ENCODE data around the gene SCAPER. TPM values are rescaled to one million over a fixed set of nuclear protein-coding genes. Genes with fewer than 3 reads are reported as not detected.

SCAPER gene
- total and polyA plus RNA-seq, 10 donors, result 3.9 to 53.3 (median 34.0) TPM

GRCh38 chr15:76418352-76419140, 486.6 kb downstream of the SCAPER start:
- TF ChIP-seq POLR2AphosphoS5 (IDR thresholded peaks at IDR 0.05), result no peak
- TF ChIP-seq CTCF (IDR thresholded peaks at IDR 0.05 in 8 of 11, conservative IDR thresholded peaks at IDR 0.05 in 3 of 11), result no peak
- TF ChIP-seq POLR2A (IDR thresholded peaks at IDR 0.05), result no peak

GRCh38 chr15:76401285-76401684, 503.9 kb downstream of the SCAPER start:
- Histone ChIP-seq H3K9me3 (no peaks in the 10 kb centered on the region), H3K4me3 (no peak overlapping the region), H3K36me3 (peaks cover 0 to 40% (median 13%) of the 10 kb centered on the region in 6 donors), H3K27ac (no peak overlapping the region), H3K27me3 (replicated peaks in 1 of 7) (no peaks in the 10 kb centered on the region), H3K4me1 (no peaks in the 10 kb centered on the region)
- no peak for TF ChIP-seq POLR2AphosphoS5 (IDR thresholded peaks at IDR 0.05)
- DNase-seq, result no peak
- 81 to 96% (median 87%) methylated on average over 1 of the region's 1 CpG for WGBS, 5 donors
- intact Hi-C loops (cut with DNase I; ENCODE audit: low total_unique reads), result no loop called here

More at GRCh38 chr15:76418352-76419140, 486.6 kb downstream of the SCAPER start:
- Histone ChIP-seq H3K9me3 (no peaks in the 10 kb centered on the region), H3K4me3 (no peak overlapping the region), H3K4me1 (no peaks in the 10 kb centered on the region), H3K27ac (no peak overlapping the region), H3K27me3 (replicated peaks in 1 of 7) (no peaks in the 10 kb centered on the region), H3K36me3 (no peaks in the 10 kb centered on the region)
- intact Hi-C loops (cut with DNase I; ENCODE audit: low total_unique reads), result no loop called here
- WGBS, 5 donors, result 88 to 100% (median 98%) methylated on average over 2 of the region's 2 CpGs
- DNase-seq, result no peak

- H3K36me3 ChIP-seq, result peaks cover 0 to 29% (median 10%) of the 10 kb centered on the region in 6 donors
- H3K4me1 ChIP-seq, result no peaks in the 10 kb centered on the region
- no peak for DNase-seq
- no peak overlapping the region for H3K27ac ChIP-seq
- intact Hi-C loops (cut with DNase I; ENCODE audit: low total_unique reads), result no loop called here
- WGBS, 5 donors, result 98 to 100% (median 100%) methylated on average over 1 of the region's 1 CpG
- no peaks in the 10 kb centered on the region for H3K27me3 ChIP-seq (replicated peaks in 1 of 7)
- TF ChIP-seq POLR2A (IDR thresholded peaks at IDR 0.05) (no peak), CTCF (IDR thresholded peaks at IDR 0.05 in 8 of 11, conservative IDR thresholded peaks at IDR 0.05 in 3 of 11) (no peak), POLR2AphosphoS5 (IDR thresholded peaks at IDR 0.05) (no peak)
- H3K4me3 ChIP-seq, result no peak overlapping the region
- no peaks in the 10 kb centered on the region for H3K9me3 ChIP-seq
These were observed 506.6 kb downstream of the SCAPER start for GRCh38 chr15:76398317-76399104.

GRCh38 chr15:76393614-76394013, 511.5 kb downstream of the SCAPER start:
- Histone ChIP-seq H3K27me3 (replicated peaks in 1 of 7) (no peaks in the 10 kb centered on the region), H3K9me3 (no peaks in the 10 kb centered on the region), H3K27ac (no peak overlapping the region), H3K36me3 (peaks cover 0 to 1% (median 0%) of the 10 kb centered on the region in 6 donors), H3K4me1 (no peaks in the 10 kb centered on the region), H3K4me3 (no peak overlapping the region)
- DNase-seq, result no peak
- 71 to 89% (median 72%) methylated on average over 1 of the region's 1 CpG for WGBS, 5 donors
- TF ChIP-seq POLR2A (IDR thresholded peaks at IDR 0.05), result no peak
- no peak for TF ChIP-seq POLR2AphosphoS5 (IDR thresholded peaks at IDR 0.05)
- TF ChIP-seq CTCF (IDR thresholded peaks at IDR 0.05 in 8 of 11, conservative IDR thresholded peaks at IDR 0.05 in 3 of 11), result no peak
- intact Hi-C loops (cut with DNase I; ENCODE audit: low total_unique reads), result no loop called here
